DND-41 (cell line): ENCODE measurements around the gene CHN2.

ENCODE experiments used
- EZH2 ChIP-seq: IDR thresholded peaks from 3 replicates; pipeline ENCODE4 v1.6.1; 2012; ENCODE audit warnings: borderline replicate concordance, low read depth, mild to moderate bottlenecking, moderate library complexity, low read length, inconsistent platforms; ENCODE audit not compliant: severe bottlenecking
- TF ChIP-seq, protein P1 (sequence below): IDR thresholded peaks from 2 replicates; pipeline ENCODE4 v1.5.1; 2012; ENCODE audit warnings: borderline replicate concordance, low read length, moderate library complexity, mild to moderate bottlenecking; ENCODE audit not compliant: poor library complexity, severe bottlenecking; ENCODE audit errors: extremely low read depth

DNA sequence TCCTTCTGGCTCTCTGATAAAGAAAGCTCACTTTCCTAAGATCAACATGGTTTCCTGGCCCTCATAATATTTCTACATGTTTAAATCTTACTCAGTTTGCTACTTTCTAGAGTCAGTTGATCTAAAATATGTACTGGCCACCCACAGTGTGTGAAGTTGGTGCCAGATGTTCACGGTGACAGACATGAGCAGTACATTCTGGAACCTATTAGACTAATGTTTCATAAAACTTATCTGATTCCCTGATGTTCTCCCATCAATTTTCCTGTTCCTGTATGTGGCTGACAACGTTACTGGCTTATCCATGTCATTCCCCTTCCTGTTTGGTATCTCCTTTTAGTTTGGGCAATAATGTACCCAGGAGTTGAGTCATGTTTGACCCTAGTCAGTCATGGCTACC, 34.5 kb upstream of the CHN2 start:
- TF ChIP-seq, protein P1, sequence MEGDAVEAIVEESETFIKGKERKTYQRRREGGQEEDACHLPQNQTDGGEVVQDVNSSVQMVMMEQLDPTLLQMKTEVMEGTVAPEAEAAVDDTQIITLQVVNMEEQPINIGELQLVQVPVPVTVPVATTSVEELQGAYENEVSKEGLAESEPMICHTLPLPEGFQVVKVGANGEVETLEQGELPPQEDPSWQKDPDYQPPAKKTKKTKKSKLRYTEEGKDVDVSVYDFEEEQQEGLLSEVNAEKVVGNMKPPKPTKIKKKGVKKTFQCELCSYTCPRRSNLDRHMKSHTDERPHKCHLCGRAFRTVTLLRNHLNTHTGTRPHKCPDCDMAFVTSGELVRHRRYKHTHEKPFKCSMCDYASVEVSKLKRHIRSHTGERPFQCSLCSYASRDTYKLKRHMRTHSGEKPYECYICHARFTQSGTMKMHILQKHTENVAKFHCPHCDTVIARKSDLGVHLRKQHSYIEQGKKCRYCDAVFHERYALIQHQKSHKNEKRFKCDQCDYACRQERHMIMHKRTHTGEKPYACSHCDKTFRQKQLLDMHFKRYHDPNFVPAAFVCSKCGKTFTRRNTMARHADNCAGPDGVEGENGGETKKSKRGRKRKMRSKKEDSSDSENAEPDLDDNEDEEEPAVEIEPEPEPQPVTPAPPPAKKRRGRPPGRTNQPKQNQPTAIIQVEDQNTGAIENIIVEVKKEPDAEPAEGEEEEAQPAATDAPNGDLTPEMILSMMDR: no peak
- no peak for TF ChIP-seq EZH2
